T follicular helper cell (primary cell): ENCODE measurements around the gene VAMP2.

Experiments used
- DNase-seq: peaks from one replicate; pipeline ENCODE4 v3.0.0-alpha.2; 2020; ENCODE audit warnings: low read depth

Gene VAMP2

GRCh38 chr17:8142887-8143580 is 19.7 kb downstream of the VAMP2 start:
- no peak for DNase-seq

GRCh38 chr17:8142158-8142886 is 20.4 kb downstream of the VAMP2 start:
- DNase-seq: no peak

GRCh38 chr17:8141741-8142140 is 21.0 kb downstream of the VAMP2 start:
- DNase-seq: no peak

- no peak for DNase-seq
These were observed 21.7 kb downstream of the VAMP2 start for GRCh38 chr17:8141045-8141444.

GRCh38 chr17:8140065-8141029 is 22.4 kb downstream of the VAMP2 start:
- no peak for DNase-seq

- DNase-seq: peak; percentile 90
These were observed 23.9 kb downstream of the VAMP2 start for GRCh38 chr17:8138672-8139371.

- no peak for DNase-seq
These were observed 24.4 kb downstream of the VAMP2 start for GRCh38 chr17:8138374-8138671.

- DNase-seq: no peak
These were observed 24.9 kb downstream of the VAMP2 start for GRCh38 chr17:8137645-8138373.

- DNase-seq: no peak
These were observed 28.8 kb downstream of the VAMP2 start for GRCh38 chr17:8133941-8134340.

- no peak for DNase-seq
These were observed 29.3 kb downstream of the VAMP2 start for GRCh38 chr17:8133399-8133798.

- no peak for DNase-seq
These were observed 30.8 kb downstream of the VAMP2 start for GRCh38 chr17:8131844-8132441.

GRCh38 chr17:8128125-8128784 is 34.5 kb downstream of the VAMP2 start:
- no peak for DNase-seq

GRCh38 chr17:8126491-8127066 is 36.2 kb downstream of the VAMP2 start:
- no peak for DNase-seq

- DNase-seq: no peak
These were observed 36.7 kb downstream of the VAMP2 start for GRCh38 chr17:8125947-8126490.

GRCh38 chr17:8125154-8125946 is 37.4 kb downstream of the VAMP2 start:
- peak; percentile 82 for DNase-seq

GRCh38 chr17:8124350-8125153 is 38.2 kb downstream of the VAMP2 start:
- no peak for DNase-seq

- DNase-seq: no peak
These were observed 38.9 kb downstream of the VAMP2 start, which contains the start of gene HES7 for GRCh38 chr17:8123695-8124349. TSS of gene HES7 (minus strand) at chr17:8124106. CDS start at chr17:8124084, 22 bp downstream.
